Mesendoderm (in vitro differentiated cells): ENCODE results near the gene PHLDB1.
A peak's percentile ranks its signal among the peaks of the same experiment; 100 is the strongest.
"Not testable (repeated sequence)": the region's sequence is repeated elsewhere in the genome, so short reads cannot be mapped to it uniquely, and the experiment has no call there.

ENCODE experiments used
- DNase-seq: peaks from one replicate; pipeline ENCODE4 v3.0.0; 2013
- H2AK5ac ChIP-seq: 2 replicates; pipeline ENCODE4 v1.6.1; 2013; ENCODE audit warnings: low read length, inconsistent platforms
- H2BK120ac ChIP-seq: 2 replicates; pipeline ENCODE4 v1.6.1; 2013; ENCODE audit warnings: low read depth, mild to moderate bottlenecking, low read length, moderate library complexity, mixed read lengths
- H2BK15ac ChIP-seq: replicated peaks from 2 replicates; pipeline ENCODE4 v1.6.1; 2013; ENCODE audit warnings: low read depth, mild to moderate bottlenecking, moderate library complexity
- H2BK5ac ChIP-seq: 2 replicates; pipeline ENCODE4 v1.6.1; 2013; ENCODE audit warnings: low read length, inconsistent platforms
- H3K18ac ChIP-seq: 2 replicates; pipeline ENCODE4 v1.6.1; 2013; ENCODE audit warnings: mild to moderate bottlenecking, low read length, mixed read lengths
- H3K23ac ChIP-seq: one replicate; pipeline ENCODE4 v1.6.1; 2013; ENCODE audit warnings: low read length
- H3K27ac ChIP-seq: 2 replicates; pipeline ENCODE4 v1.5.1; 2013; ENCODE audit warnings: low read depth, mild to moderate bottlenecking, inconsistent platforms, low read length, moderate library complexity
- H3K27me3 ChIP-seq: 2 replicates; pipeline ENCODE4 v1.6.1; 2013; ENCODE audit warnings: low read length, control low read depth, mild to moderate bottlenecking, inconsistent platforms; ENCODE audit not compliant: insufficient read depth, poor library complexity
- H3K36me3 ChIP-seq: 2 replicates; pipeline ENCODE4 v1.6.1; 2013; ENCODE audit warnings: low read length, inconsistent platforms; ENCODE audit not compliant: control insufficient read depth, insufficient read depth
- H3K4ac ChIP-seq: one replicate; pipeline ENCODE4 v1.6.1; 2013; ENCODE audit warnings: low read depth, mild to moderate bottlenecking, low read length, moderate library complexity
- H3K4me1 ChIP-seq: 2 replicates; pipeline ENCODE4 v1.6.1; 2013; ENCODE audit warnings: low read depth, low read length, inconsistent platforms; ENCODE audit not compliant: control insufficient read depth
- H3K4me2 ChIP-seq: 2 replicates; pipeline ENCODE4 v1.6.1; 2013; ENCODE audit warnings: low read length
- H3K4me3 ChIP-seq: 2 replicates; pipeline ENCODE4 v1.5.1; 2013; ENCODE audit warnings: mild to moderate bottlenecking, low read length
- H3K56ac ChIP-seq: one replicate; pipeline ENCODE4 v1.6.1; 2013; ENCODE audit warnings: low read length
- H3K79me1 ChIP-seq: 2 replicates; pipeline ENCODE4 v1.6.1; 2013; ENCODE audit warnings: low read length, inconsistent platforms
- H3K79me2 ChIP-seq: 2 replicates; pipeline ENCODE4 v1.6.1; 2013; ENCODE audit warnings: mild to moderate bottlenecking, low read length; ENCODE audit not compliant: control insufficient read depth, insufficient read depth
- H3K9ac ChIP-seq: 2 replicates; pipeline ENCODE4 v1.6.1; 2013; ENCODE audit warnings: low read length, inconsistent platforms
- H4K5ac ChIP-seq: one replicate; pipeline ENCODE4 v1.6.1; 2013; ENCODE audit warnings: low read length
- H4K8ac ChIP-seq: one replicate; pipeline ENCODE4 v1.6.1; 2013; ENCODE audit warnings: low read depth, mild to moderate bottlenecking, control low read depth, low read length, moderate library complexity
- WGBS: extraction: QIAGEN DNeasy Blood & Tissue Kit; methylation state at CpG from one replicate; pipeline ENCODE4 v1.1.7; 2013; ENCODE audit warnings: low lambda C conversion rate, missing lambda C conversion rate; ENCODE audit not compliant: insufficient coverage; ENCODE audit errors: extremely low coverage; 5-methylcytosine and 5-hydroxymethylcytosine counted together

PHLDB1 gene

DNA sequence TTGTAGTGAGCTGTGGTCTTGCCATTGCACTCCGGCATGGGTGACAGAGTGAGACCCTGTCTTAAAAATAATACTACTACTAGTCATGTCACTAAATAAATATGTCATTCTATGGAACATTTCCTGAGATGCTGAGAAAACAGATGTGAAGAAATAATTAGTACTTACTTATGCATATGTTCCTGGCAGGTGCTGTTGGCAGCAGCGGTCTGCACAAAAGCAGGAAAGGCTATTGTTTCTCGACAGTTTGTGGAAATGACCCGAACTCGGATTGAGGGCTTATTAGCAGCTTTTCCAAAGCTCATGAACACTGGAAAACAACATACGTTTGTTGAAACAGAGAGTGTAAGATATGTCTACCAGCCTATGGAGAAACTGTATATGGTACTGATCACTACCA is 26.4 kb upstream of the PHLDB1 start:
- Histone ChIP-seq H2AK5ac (no peak overlapping the region), H3K79me1 (peaks cover 3% of the 10 kb centered on the region), H3K9ac (no peak overlapping the region), H3K27ac (no peak overlapping the region), H3K36me3 (peaks cover 6% of the 10 kb centered on the region), H3K79me2 (peaks cover 23% of the 10 kb centered on the region), H2BK5ac (no peak overlapping the region), H3K23ac (no peak overlapping the region), H3K18ac (no peak overlapping the region), H3K4me2 (no peak overlapping the region), H3K56ac (no peak overlapping the region), H3K4me1 (no peaks in the 10 kb centered on the region), H4K8ac (no peak overlapping the region), H4K5ac (no peak overlapping the region), H3K4ac (no peak overlapping the region), H2BK15ac (no peak overlapping the region), H3K27me3 (no peaks in the 10 kb centered on the region), H2BK120ac (no peak overlapping the region), H3K4me3 (no peak overlapping the region)
- DNase-seq: no peak
- no CpG with 5 or more reads among the region's 6 CpGs for WGBS

DNA sequence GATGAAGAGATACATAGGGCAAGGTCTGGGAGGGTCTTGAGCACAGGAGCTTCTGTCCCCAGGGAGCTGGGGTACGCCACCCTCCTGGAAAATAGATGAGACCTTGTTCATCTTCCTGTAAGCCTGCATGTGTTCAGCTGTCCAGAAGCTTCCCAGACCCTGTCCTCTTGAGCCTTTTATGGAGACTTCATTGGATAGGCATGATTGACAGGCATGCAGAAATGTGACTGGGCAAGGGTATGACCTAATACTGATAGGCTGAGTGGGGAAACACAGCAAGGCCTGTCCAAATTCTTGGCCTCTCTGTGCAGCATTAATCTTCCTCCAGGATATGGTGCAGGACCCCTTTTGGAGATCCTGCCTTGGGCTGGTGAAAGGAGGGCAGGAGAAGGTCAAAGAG is 19.5 kb upstream of the PHLDB1 start:
- Histone ChIP-seq H2AK5ac (no peak overlapping the region), H2BK120ac (no peak overlapping the region), H3K9ac (no peak overlapping the region), H3K18ac (no peak overlapping the region), H3K27me3 (no peaks in the 10 kb centered on the region), H3K27ac (no peak overlapping the region), H3K36me3 (peaks cover 21% of the 10 kb centered on the region), H3K4me2 (no peak overlapping the region), H2BK15ac (no peak overlapping the region), H3K79me2 (no peaks in the 10 kb centered on the region), H3K23ac (no peak overlapping the region), H3K79me1 (no peaks in the 10 kb centered on the region), H3K4me1 (no peaks in the 10 kb centered on the region), H2BK5ac (no peak overlapping the region), H3K56ac (no peak overlapping the region), H3K4ac (no peak overlapping the region), H3K4me3 (no peak overlapping the region), H4K8ac (no peak overlapping the region), H4K5ac (no peak overlapping the region)
- WGBS: no CpG with 5 or more reads among the region's 1 CpG
- DNase-seq: no peak

DNA sequence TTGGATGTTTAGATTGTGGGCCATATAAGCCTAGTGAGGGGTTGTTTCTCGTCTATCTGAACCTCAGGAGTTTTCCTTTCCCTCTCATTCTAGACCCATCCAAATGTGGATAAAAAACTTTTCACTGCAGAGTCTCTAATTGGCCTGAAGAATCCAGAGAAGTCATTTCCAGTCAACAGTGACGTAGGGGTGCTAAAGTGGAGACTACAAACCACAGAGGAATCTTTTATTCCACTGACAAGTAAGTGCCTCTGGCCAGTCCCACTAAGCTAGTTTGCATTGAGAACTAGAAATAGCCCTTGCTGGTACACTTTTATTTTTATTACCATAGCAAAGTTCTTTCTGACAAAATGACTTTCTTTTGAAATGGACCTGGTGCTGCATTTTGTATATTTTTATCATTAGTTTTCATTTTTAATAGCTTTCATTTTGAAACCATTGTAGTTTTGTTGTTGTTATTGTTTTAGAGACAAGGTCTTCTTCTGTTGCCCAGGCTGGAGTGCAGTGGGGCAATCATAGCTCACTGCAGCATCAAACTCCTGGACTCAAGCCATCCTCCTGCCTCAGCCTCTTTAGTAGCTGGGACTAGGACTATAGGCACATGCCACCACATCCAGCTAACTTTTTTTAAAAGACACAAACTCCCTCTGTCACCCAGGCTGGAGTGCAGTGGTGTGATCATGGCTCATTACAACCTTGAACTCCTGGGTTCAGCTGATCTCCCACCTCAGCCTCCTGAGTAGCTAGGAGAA is 14.6 kb upstream of the PHLDB1 start:
- H2AK5ac ChIP-seq: no peak overlapping the region
- H2BK15ac ChIP-seq: no peak overlapping the region
- H3K27ac ChIP-seq: no peak overlapping the region
- H3K36me3 ChIP-seq: peaks cover 11% of the 10 kb centered on the region
- no peak overlapping the region for H3K56ac ChIP-seq
- no peak overlapping the region for H4K5ac ChIP-seq
- H3K4me3 ChIP-seq: no peak overlapping the region
- no peak overlapping the region for H3K23ac ChIP-seq
- no peak overlapping the region for H3K4me2 ChIP-seq
- no CpG with 5 or more reads among the region's 2 CpGs for WGBS
- H3K79me2 ChIP-seq: no peaks in the 10 kb centered on the region
- H3K18ac ChIP-seq: no peak overlapping the region
- DNase-seq: no peak
- H3K27me3 ChIP-seq: no peaks in the 10 kb centered on the region
- no peak overlapping the region for H3K4ac ChIP-seq
- no peak overlapping the region for H4K8ac ChIP-seq
- no peaks in the 10 kb centered on the region for H3K4me1 ChIP-seq
- no peaks in the 10 kb centered on the region for H3K79me1 ChIP-seq
- no peak overlapping the region for H2BK120ac ChIP-seq
- H2BK5ac ChIP-seq: no peak overlapping the region
- H3K9ac ChIP-seq: no peak overlapping the region

DNA sequence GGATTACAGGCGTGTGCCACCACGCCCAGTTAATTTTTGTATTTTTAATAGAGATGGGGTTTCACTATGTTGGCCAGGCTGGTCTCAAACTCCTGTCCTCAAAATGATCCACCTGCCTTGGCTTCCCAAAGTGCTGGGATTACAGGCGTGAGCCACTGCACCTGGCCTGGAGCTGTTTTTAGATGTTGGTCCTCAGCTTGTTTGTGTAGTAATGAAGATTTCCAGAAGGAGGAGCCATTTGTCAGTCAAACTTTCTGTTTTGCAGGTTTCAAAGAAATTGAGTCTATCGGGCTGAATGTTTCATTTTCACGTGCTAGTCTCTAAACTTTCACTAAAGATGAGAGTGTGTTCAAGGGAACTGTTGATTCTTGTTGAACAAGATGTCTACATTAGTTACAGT is 12.4 kb upstream of the PHLDB1 start:
- H2BK15ac ChIP-seq, H3K27ac ChIP-seq, H3K4me1 ChIP-seq, H2AK5ac ChIP-seq, H3K56ac ChIP-seq, H3K4me3 ChIP-seq, H3K9ac ChIP-seq, H3K27me3 ChIP-seq, H3K4me2 ChIP-seq, H3K79me1 ChIP-seq, H3K36me3 ChIP-seq, H3K18ac ChIP-seq, H3K23ac ChIP-seq, H2BK120ac ChIP-seq, H3K79me2 ChIP-seq, H2BK5ac ChIP-seq, H3K4ac ChIP-seq, H4K5ac ChIP-seq, H4K8ac ChIP-seq: not testable (repeated sequence)
- WGBS: no CpG with 5 or more reads among the region's 5 CpGs
- DNase-seq: peak; percentile 60

DNA sequence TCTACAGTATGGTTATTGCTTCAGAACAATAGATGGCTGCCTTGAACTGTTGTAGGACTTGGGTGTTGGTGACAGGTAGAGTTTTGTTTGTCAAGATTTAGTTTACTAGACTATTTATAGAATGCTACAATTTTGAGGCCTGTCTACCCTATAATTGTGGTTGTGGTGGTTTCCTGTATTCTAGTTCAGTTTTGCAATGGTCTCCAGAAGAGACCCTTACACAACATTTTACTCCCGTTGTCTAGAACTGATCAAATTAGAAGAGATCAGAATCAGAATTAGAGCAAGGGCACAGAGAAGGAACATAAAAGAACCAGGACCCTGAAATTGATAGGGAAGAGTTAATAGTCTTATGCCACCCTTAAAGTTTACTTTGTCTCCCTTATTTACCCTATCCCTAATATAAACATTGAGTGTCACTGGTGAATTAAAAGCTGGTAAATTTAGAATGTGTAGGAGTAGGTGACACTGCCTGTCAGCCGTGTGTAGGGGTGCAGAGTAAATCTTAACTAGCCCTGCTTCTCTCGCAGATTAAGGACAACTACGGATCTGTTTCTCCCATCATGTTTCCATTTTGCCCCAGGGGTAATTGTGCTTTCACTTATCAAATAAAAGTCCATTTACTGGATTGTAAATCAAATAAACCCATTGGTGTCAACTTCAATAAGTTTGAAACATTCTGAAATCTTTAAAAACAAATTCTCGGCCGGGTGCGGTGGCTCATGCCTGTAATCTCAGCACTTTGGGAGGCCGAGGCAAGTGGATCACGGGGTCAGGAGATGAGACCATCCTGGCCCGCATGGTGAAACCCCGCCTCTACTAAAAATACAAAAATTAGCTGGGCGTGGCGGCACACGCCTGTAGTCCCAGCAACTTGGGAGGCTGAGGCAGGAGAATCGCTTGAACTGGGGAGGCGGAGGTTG is 10.9 kb upstream of the PHLDB1 start:
- DNase-seq: no peak
- Histone ChIP-seq H3K4ac (no peak overlapping the region), H3K56ac (no peak overlapping the region), H3K23ac (no peak overlapping the region), H3K79me2 (no peaks in the 10 kb centered on the region), H4K8ac (no peak overlapping the region), H3K4me2 (no peak overlapping the region), H2AK5ac (no peak overlapping the region), H4K5ac (no peak overlapping the region), H3K36me3 (peaks cover 5% of the 10 kb centered on the region), H3K18ac (no peak overlapping the region), H3K27ac (no peak overlapping the region), H3K27me3 (no peaks in the 10 kb centered on the region), H3K9ac (no peak overlapping the region), H3K4me3 (no peak overlapping the region), H3K4me1 (no peaks in the 10 kb centered on the region), H3K79me1 (no peaks in the 10 kb centered on the region), H2BK15ac (no peak overlapping the region), H2BK5ac (no peak overlapping the region), H2BK120ac (no peak overlapping the region)
- WGBS: no CpG with 5 or more reads among the region's 16 CpGs
